Nephron (organoid): Measurements from ENCODE around the gene METTL13.

Source experiments
- H3K27ac Mint-ChIP-seq, 3 experiments: 2 replicates each; pipeline ENCODE4 v1.8.0; 2020; ENCODE audit warnings: mixed read lengths in 3 of 3, mild to moderate bottlenecking in 2 of 3, moderate library complexity in 1 of 3
- H3K27me3 Mint-ChIP-seq: 2 replicates; pipeline ENCODE4 v1.8.0; 2021; ENCODE audit warnings: low read depth, mild to moderate bottlenecking, moderate library complexity, mixed read lengths
- H3K36me3 Mint-ChIP-seq: 2 replicates; pipeline ENCODE4 v1.8.0; 2020; ENCODE audit warnings: low read depth, mixed read lengths
- H3K4me1 Mint-ChIP-seq: 2 replicates; pipeline ENCODE4 v1.8.0; 2020; ENCODE audit warnings: mixed read lengths
- H3K4me3 Mint-ChIP-seq, 3 experiments: 2 replicates each; pipeline ENCODE4 v1.8.0; 2020; ENCODE audit warnings: mild to moderate bottlenecking in 3 of 3, mixed read lengths in 3 of 3, moderate library complexity in 2 of 3
- H3K9me3 Mint-ChIP-seq: 2 replicates; pipeline ENCODE4 v1.8.0; 2020; ENCODE audit warnings: mixed read lengths
- CTCF ChIP-seq, 3 experiments: fragments of 200-600 bp; sonication (generic); IDR thresholded peaks; one replicate each; pipeline ENCODE4 v1.5.0; 2021; ENCODE audit warnings: antibody characterized with exemption in 3 of 3; ENCODE audit not compliant: unreplicated experiment in 3 of 3

The METTL13 gene

GRCh38 chr1:171748651-171749050, 32.8 kb upstream of the METTL13 start:
- Mint-ChIP-seq H3K9me3 (no peaks in the 10 kb centered on the region), H3K4me1 (peaks cover 8% of the 10 kb centered on the region), H3K36me3 (no peaks in the 10 kb centered on the region), H3K27me3 (peaks cover 8% of the 10 kb centered on the region), H3K27ac (no peak overlapping the region), H3K4me3 (no peak overlapping the region)
- TF ChIP-seq CTCF (IDR thresholded peaks at IDR 0.05; ENCODE audit: unreplicated experiment in 3 of 3), result no peak

DNA sequence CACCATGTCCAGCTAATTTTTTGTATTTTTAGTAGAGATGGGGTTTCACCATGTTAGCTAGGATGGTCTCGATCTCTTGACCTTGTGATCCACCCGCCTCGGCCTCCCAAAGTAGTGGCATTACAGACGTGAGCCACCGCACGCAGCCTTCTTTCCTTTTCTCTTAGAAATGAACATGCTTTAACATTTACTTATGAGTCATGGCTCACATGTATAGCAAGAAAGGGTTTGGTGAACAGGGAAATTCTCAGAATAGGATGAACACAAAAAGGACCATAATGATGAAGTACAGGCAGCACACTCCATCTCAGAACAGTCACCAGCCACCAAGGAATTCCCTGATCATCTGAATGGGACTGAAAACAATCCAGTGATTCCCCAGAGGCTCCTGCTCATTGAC, 30.2 kb upstream of the METTL13 start:
- TF ChIP-seq CTCF (IDR thresholded peaks at IDR 0.05; ENCODE audit: unreplicated experiment in 3 of 3), result no peak
- Mint-ChIP-seq H3K27me3 (peaks cover 14% of the 10 kb centered on the region), H3K9me3 (peaks cover 6% of the 10 kb centered on the region), H3K4me3 (no peak overlapping the region), H3K27ac (no peak overlapping the region), H3K36me3 (no peaks in the 10 kb centered on the region), H3K4me1 (no peaks in the 10 kb centered on the region)

DNA sequence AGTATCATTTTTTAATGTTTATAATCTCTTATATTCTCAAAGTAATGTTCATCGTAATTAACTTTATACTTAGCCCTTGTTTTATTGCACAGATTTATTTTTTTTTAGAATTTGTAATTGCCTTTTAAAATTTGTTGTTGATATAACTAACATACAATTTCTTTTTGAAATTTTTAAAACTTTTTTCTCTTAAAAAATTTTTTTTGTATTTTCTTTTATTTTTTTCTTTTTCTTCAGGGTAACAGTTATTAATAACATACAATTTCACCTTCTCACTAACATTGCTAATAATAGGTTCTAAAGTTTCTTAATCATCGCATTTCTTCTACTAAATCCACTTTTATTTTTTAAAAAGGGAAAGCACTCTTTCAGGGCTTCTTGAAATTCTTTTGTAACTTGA, 28.3 kb upstream of the METTL13 start:
- no peak for TF ChIP-seq CTCF (IDR thresholded peaks at IDR 0.05; ENCODE audit: unreplicated experiment in 3 of 3)
- Mint-ChIP-seq H3K27me3 (peaks cover 14% of the 10 kb centered on the region), H3K4me1 (no peaks in the 10 kb centered on the region), H3K27ac (no peak overlapping the region), H3K36me3 (no peaks in the 10 kb centered on the region), H3K4me3 (no peak overlapping the region), H3K9me3 (peaks cover 13% of the 10 kb centered on the region)

- no peak overlapping the region for H3K4me3 Mint-ChIP-seq
- H3K4me1 Mint-ChIP-seq, result no peaks in the 10 kb centered on the region
- H3K27ac Mint-ChIP-seq, result no peak overlapping the region
- peaks cover 14% of the 10 kb centered on the region for H3K27me3 Mint-ChIP-seq
- no peak for TF ChIP-seq CTCF (IDR thresholded peaks at IDR 0.05; ENCODE audit: unreplicated experiment in 3 of 3)
- H3K36me3 Mint-ChIP-seq, result no peaks in the 10 kb centered on the region
- peaks cover 13% of the 10 kb centered on the region for H3K9me3 Mint-ChIP-seq
These were observed 27.6 kb upstream of the METTL13 start for GRCh38 chr1:171753685-171754352.

DNA sequence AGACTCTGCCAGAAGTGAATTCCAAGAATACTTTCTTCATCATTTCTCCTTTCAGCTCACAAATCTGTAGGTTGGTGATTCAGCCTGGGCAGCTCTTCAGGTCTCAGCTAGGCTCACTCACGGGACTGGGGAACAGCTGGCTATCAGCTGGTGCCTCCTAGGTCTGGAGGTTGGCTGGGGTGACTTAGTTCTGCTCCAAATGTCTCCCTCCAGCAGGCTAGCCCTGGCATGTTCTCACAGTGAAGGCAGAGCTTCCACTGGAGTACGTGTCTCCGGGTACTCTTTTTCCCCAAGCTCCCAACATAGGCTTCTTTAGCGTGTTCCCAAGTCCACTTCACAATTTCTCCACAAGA, 27.1 kb upstream of the METTL13 start:
- H3K9me3 Mint-ChIP-seq, result peaks cover 13% of the 10 kb centered on the region
- H3K27ac Mint-ChIP-seq, result no peak overlapping the region
- no peaks in the 10 kb centered on the region for H3K4me1 Mint-ChIP-seq
- H3K4me3 Mint-ChIP-seq, result no peak overlapping the region
- peaks cover 14% of the 10 kb centered on the region for H3K27me3 Mint-ChIP-seq
- no peak for TF ChIP-seq CTCF (IDR thresholded peaks at IDR 0.05; ENCODE audit: unreplicated experiment in 3 of 3)
- no peaks in the 10 kb centered on the region for H3K36me3 Mint-ChIP-seq

DNA sequence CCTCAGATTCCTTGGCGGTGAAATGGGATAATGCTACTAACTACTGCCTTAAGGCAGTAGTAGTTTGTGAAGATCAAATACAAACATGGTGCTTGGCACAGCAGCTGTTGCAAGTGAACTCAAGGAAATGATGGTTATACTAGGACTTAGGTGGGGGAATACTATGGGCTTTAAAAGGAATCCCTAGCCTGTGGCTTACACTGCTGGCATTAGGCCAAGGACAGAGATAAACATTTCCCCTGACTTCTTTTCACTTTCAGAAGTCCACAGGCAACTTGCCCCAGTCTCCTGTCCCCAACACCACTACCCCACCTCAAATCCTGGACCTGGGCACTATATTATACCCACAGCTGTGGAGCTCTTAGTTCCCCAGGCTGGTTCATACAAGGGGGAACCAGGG, 26.5 kb upstream of the METTL13 start:
- Mint-ChIP-seq H3K27ac (no peak overlapping the region), H3K4me1 (no peaks in the 10 kb centered on the region)

More for the DNA sequence above, 26.5 kb upstream of the METTL13 start:
- H3K27me3 Mint-ChIP-seq, result peaks cover 14% of the 10 kb centered on the region
- no peak for TF ChIP-seq CTCF (IDR thresholded peaks at IDR 0.05; ENCODE audit: unreplicated experiment in 3 of 3)
- peaks cover 13% of the 10 kb centered on the region for H3K9me3 Mint-ChIP-seq
- no peak overlapping the region for H3K4me3 Mint-ChIP-seq
- H3K36me3 Mint-ChIP-seq, result no peaks in the 10 kb centered on the region
